Fibroblast of pulmonary artery (primary cell): ENCODE measurements around the gene FAF1.
"Not testable (repeated sequence)": the region's sequence is repeated elsewhere in the genome, so short reads cannot be mapped to it uniquely, and the experiment has no call there.

Experiments
- DNase-seq: peaks from one replicate; pipeline ENCODE4 v3.0.0-alpha.2; 2010; ENCODE audit warnings: low read depth
- H3K4me3 ChIP-seq: replicated peaks from 2 replicates; pipeline ENCODE4 v1.5.1; 2011; ENCODE audit warnings: low read depth, mild to moderate bottlenecking, control low read depth, low read length, moderate library complexity
- CTCF ChIP-seq: IDR thresholded peaks from 2 replicates; pipeline ENCODE4 v1.5.1; 2011; ENCODE audit warnings: mild to moderate bottlenecking, control low read depth, low read length, inconsistent platforms; ENCODE audit errors: missing control alignments

The FAF1 gene

GRCh38 chr1:50959913-50960844 lies at the start of gene FAF1:
FAF1 (minus strand) TSS chr1:50960267; CDS start chr1:50959811, 456 bp downstream.
- peak; percentile 7 for TF ChIP-seq CTCF
- peak within 1 kb of the TSS; percentile 95 for H3K4me3 ChIP-seq
- DNase-seq, result peak; percentile 97

GRCh38 chr1:51009381-51009780 lies 49.3 kb upstream of the FAF1 start:
- TF ChIP-seq CTCF, result no peak
- DNase-seq, result no peak

GRCh38 chr1:51005549-51005948 lies 45.5 kb upstream of the FAF1 start:
- not testable (repeated sequence) for H3K4me3 ChIP-seq, DNase-seq

More at GRCh38 chr1:51009381-51009780, 49.3 kb upstream of the FAF1 start:
- H3K4me3 ChIP-seq, result no peak overlapping the region

- TF ChIP-seq CTCF, result no peak
- H3K4me3 ChIP-seq, result no peak overlapping the region
- DNase-seq, result no peak
Measured at GRCh38 chr1:51002516-51002915, 42.4 kb upstream of the FAF1 start.

GRCh38 chr1:51000651-51001050 lies 40.6 kb upstream of the FAF1 start:
- TF ChIP-seq CTCF, result no peak
- DNase-seq, result no peak
- H3K4me3 ChIP-seq, result no peak overlapping the region

- H3K4me3 ChIP-seq, result no peak overlapping the region
- no peak for DNase-seq
- TF ChIP-seq CTCF, result no peak
Measured at GRCh38 chr1:51000160-51000559, 40.1 kb upstream of the FAF1 start.

- H3K4me3 ChIP-seq, DNase-seq: not testable (repeated sequence)
Measured at GRCh38 chr1:50999375-50999774, 39.3 kb upstream of the FAF1 start.

- DNase-seq, result no peak
- TF ChIP-seq CTCF, result no peak
- no peak overlapping the region for H3K4me3 ChIP-seq
Measured at GRCh38 chr1:50996083-50996482, 36.0 kb upstream of the FAF1 start.
